Loucy (cell line): ENCODE data around the gene ANKRD9.

ENCODE experiments used
- H2AFZ ChIP-seq: fragments of 200-600 bp; sonication (generic); 2 replicates; pipeline ENCODE4 v1.6.0; 2016; ENCODE audit warnings: antibody characterized with exemption, mild to moderate bottlenecking, low read length, moderate library complexity
- H3F3A ChIP-seq: fragments of 200-600 bp; 2 replicates; pipeline ENCODE4 v1.6.0; 2016; ENCODE audit warnings: antibody characterized with exemption, low read depth, mild to moderate bottlenecking
- H3K27me3 ChIP-seq: fragments of 200-600 bp; sonication (generic); 2 replicates; pipeline ENCODE4 v1.6.1; 2014; ENCODE audit warnings: low read length, mild to moderate bottlenecking; ENCODE audit not compliant: insufficient read depth, poor library complexity, severe bottlenecking
- H3K36me3 ChIP-seq: fragments of 200-600 bp; sonication (generic); 2 replicates; pipeline ENCODE4 v1.6.1; 2016; ENCODE audit warnings: low read length; ENCODE audit not compliant: insufficient read depth
- H3K4me1 ChIP-seq: fragments of 200-600 bp; sonication (generic); 2 replicates; pipeline ENCODE4 v1.5.1; 2014; ENCODE audit warnings: low read length, mild to moderate bottlenecking; ENCODE audit not compliant: insufficient read depth, poor library complexity, severe bottlenecking
- H3K4me2 ChIP-seq: fragments of 200-600 bp; sonication (generic); 2 replicates; pipeline ENCODE4 v1.6.0; 2014; ENCODE audit warnings: antibody characterized with exemption, low read length, low read depth, mild to moderate bottlenecking; ENCODE audit not compliant: poor library complexity, severe bottlenecking
- H3K4me3 ChIP-seq: fragments of 200-600 bp; sonication (generic); 2 replicates; pipeline ENCODE4 v1.5.1; 2014; ENCODE audit warnings: low read length, mild to moderate bottlenecking, mixed read lengths; ENCODE audit not compliant: poor library complexity, severe bottlenecking
- H3K79me2 ChIP-seq: fragments of 200-600 bp; sonication (generic); 2 replicates; pipeline ENCODE4 v1.6.1; 2014; ENCODE audit warnings: low read length; ENCODE audit not compliant: insufficient read depth
- H3K9ac ChIP-seq: fragments of 200-600 bp; sonication (generic); 2 replicates; pipeline ENCODE4 v1.6.0; 2014; ENCODE audit warnings: mild to moderate bottlenecking, low read depth, low read length, moderate library complexity; ENCODE audit not compliant: poor library complexity, severe bottlenecking
- H3K9me2 ChIP-seq: fragments of 200-600 bp; sonication (generic); replicated peaks from 2 replicates; pipeline ENCODE4 v1.6.1; 2016; ENCODE audit warnings: low read depth, low read length, mixed read lengths
- H3K9me3 ChIP-seq: fragments of 200-600 bp; sonication (generic); 2 replicates; pipeline ENCODE4 v1.6.1; 2014; ENCODE audit warnings: mild to moderate bottlenecking, antibody characterized with exemption, low read length, low read depth; ENCODE audit not compliant: insufficient read depth
- H4K20me1 ChIP-seq: fragments of 200-600 bp; sonication (generic); 2 replicates; pipeline ENCODE4 v1.6.0; 2014; ENCODE audit warnings: antibody characterized with exemption, low read length, mild to moderate bottlenecking; ENCODE audit not compliant: insufficient read depth, poor library complexity, severe bottlenecking
- EZH2phosphoT487 ChIP-seq: fragments of 200-600 bp; IDR thresholded peaks from 2 replicates; pipeline ENCODE4 v1.6.1; 2018; ENCODE audit warnings: antibody characterized with exemption, mild to moderate bottlenecking, moderate library complexity, borderline replicate concordance
- TF ChIP-seq, protein P1 (sequence below): fragments of 200-600 bp; sonication (generic); conservative IDR thresholded peaks from 2 replicates; pipeline ENCODE4 v1.5.1; 2014; ENCODE audit warnings: mild to moderate bottlenecking, antibody characterized with exemption, low read length

ANKRD9 gene

DNA sequence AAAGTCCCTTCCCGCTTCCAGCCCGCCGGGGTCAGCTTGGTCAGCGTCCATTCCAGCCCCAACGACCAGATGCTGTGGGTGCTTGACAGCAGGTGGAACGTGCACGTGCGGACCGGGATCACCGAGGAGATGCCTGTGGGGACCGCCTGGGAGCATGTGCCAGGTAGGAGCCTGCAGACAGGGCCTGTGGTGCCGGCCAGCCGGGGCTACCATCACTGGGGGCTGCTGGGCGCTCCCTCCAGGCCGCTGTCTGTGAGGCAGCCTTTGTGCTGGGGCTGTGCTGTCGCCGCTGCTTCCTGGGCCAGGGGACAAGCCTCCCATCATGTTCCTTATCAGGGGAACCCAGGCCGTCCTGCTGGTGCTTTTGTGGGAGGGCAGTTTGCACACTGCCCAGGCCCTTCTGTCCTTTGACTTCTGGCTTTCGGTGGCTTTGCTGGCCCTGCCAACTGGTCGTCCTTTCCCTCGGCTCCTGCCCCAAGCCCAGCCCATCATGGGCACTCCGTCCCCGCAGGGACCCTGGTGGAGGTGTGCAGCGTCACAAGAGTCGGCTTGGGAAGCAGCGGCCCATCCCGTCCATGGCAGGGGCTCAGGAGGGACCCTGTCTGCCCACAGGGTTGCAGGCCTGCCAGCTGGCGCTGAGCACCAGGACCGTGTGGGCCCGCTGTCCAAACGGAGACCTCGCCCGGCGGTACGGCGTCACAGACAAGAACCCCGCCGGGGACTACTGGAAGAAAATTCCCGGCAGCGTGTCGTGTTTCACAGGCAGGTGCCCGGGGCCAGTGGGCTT is 12.4 kb downstream of the ANKRD9 start:
- Histone ChIP-seq H3K27me3 (no peaks in the 10 kb centered on the region), H2AFZ (no peak overlapping the region), H3K9ac (no peak overlapping the region), H3K36me3 (no peaks in the 10 kb centered on the region), H3K9me3 (no peaks in the 10 kb centered on the region), H3K4me2 (no peak overlapping the region), H3K4me3 (no peak overlapping the region), H3F3A (no peaks in the 10 kb centered on the region), H3K9me2 (no peaks in the 10 kb centered on the region), H3K79me2 (no peaks in the 10 kb centered on the region), H4K20me1 (no peaks in the 10 kb centered on the region), H3K4me1 (peaks cover 9% of the 10 kb centered on the region)
- TF ChIP-seq, protein P1, sequence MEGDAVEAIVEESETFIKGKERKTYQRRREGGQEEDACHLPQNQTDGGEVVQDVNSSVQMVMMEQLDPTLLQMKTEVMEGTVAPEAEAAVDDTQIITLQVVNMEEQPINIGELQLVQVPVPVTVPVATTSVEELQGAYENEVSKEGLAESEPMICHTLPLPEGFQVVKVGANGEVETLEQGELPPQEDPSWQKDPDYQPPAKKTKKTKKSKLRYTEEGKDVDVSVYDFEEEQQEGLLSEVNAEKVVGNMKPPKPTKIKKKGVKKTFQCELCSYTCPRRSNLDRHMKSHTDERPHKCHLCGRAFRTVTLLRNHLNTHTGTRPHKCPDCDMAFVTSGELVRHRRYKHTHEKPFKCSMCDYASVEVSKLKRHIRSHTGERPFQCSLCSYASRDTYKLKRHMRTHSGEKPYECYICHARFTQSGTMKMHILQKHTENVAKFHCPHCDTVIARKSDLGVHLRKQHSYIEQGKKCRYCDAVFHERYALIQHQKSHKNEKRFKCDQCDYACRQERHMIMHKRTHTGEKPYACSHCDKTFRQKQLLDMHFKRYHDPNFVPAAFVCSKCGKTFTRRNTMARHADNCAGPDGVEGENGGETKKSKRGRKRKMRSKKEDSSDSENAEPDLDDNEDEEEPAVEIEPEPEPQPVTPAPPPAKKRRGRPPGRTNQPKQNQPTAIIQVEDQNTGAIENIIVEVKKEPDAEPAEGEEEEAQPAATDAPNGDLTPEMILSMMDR = no peak
- no peak for TF ChIP-seq EZH2phosphoT487

DNA sequence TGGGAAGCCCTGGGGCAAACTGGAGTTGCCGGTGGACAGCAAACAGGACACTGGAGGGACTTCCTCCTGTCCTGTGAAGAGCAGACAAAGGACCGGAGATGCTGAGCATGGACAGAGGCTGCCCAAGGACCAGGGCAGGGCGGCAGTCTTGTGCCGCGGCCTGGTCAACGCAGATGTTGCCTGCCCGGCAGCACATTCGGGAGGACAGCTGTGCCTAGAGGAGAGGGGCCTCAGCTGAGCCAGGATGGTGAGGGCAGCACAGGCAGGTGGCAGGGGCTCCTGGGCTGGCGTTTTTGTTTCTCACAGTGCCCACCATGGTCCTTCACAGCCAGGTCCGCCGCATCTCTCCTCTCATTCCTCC is 13.3 kb downstream of the ANKRD9 start:
- Histone ChIP-seq H3K79me2 (no peaks in the 10 kb centered on the region), H2AFZ (no peak overlapping the region), H3K4me3 (no peak overlapping the region), H4K20me1 (no peaks in the 10 kb centered on the region), H3K27me3 (no peaks in the 10 kb centered on the region), H3K9me2 (no peaks in the 10 kb centered on the region), H3K36me3 (no peaks in the 10 kb centered on the region), H3K9me3 (no peaks in the 10 kb centered on the region), H3K4me2 (no peak overlapping the region), H3K9ac (no peak overlapping the region), H3K4me1 (peaks cover 9% of the 10 kb centered on the region), H3F3A (no peaks in the 10 kb centered on the region)
- TF ChIP-seq EZH2phosphoT487 = no peak
- TF ChIP-seq, protein P1 = no peak

DNA sequence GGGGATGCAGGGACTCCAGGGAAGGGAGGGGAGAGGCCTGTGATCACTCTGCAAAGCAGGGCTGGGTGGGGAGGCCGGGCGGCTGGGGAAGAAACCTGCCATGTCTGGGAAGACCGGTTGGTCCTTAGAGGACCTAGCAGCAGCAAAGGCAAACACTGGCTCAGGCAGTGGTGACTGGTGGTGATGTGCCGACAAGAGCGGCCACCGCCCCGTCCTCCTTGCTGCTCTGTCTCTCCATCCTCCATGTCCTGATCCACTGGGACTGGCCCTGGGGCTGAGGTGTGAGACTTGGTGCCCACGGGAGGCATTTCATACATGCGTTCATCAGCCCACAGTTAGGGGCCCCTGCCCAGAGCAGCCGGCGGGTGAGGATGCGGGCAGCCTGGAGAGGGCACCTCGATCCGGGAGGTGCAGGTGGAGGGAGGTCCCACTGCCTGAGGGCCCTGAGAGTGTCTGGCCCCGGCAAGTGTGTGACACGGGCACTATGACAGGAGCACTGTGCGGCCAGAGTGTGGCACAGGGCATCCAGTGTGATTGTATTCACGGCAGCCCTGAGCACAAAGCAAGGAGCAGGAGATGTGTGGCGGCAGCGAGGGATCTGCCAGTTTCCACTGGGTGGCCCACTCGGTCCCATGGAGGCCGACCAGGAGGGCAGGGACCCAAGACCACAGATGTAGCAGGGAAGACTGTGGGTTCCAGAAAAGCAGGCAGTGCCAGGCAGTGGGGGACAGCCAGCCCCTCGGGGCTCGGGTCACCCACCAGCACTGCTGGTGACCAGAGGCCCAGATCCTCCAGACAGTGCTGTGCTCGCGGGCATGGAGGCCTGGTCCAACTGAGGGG is 13.9 kb downstream of the ANKRD9 start:
- Histone ChIP-seq H3K36me3 (no peaks in the 10 kb centered on the region), H4K20me1 (no peaks in the 10 kb centered on the region), H3K9me2 (no peaks in the 10 kb centered on the region), H3K9ac (no peak overlapping the region), H3K4me2 (no peak overlapping the region), H2AFZ (no peak overlapping the region), H3F3A (no peaks in the 10 kb centered on the region), H3K9me3 (no peaks in the 10 kb centered on the region), H3K79me2 (no peaks in the 10 kb centered on the region), H3K27me3 (no peaks in the 10 kb centered on the region), H3K4me1 (peaks cover 7% of the 10 kb centered on the region), H3K4me3 (no peak overlapping the region)
- TF ChIP-seq, protein P1 = no peak
- no peak for TF ChIP-seq EZH2phosphoT487
